Ovary (tissue), 3 donors: ENCODE data around the gene XXYLT1.

Experiments
- CTCF ChIP-seq, 3 donors: fragments of 450-650 bp in 2 of 3; fragments of 200-600 bp in 1 of 3; IDR thresholded peaks; one replicate each; pipeline versions ENCODE4 v1.5.1 to v1.8.0; 2016 to 2022; ENCODE audit warnings: antibody characterized with exemption in 3 of 3, mild to moderate bottlenecking in 1 of 3
- EP300 ChIP-seq: sonication (generic); formaldehyde crosslinking; IDR thresholded peaks from one replicate; pipeline ENCODE4 v1.6.1; 2017; ENCODE audit warnings: antibody characterized with exemption
- donor health status: DM: no; HTN: no; CAD: no.

GRCh38 chr3:195259154-195259474 lies 11.8 kb downstream of the XXYLT1 start:
- TF ChIP-seq CTCF (IDR thresholded peaks at IDR 0.05) (no peak), EP300 (no peak)
